Mucosa of descending colon (tissue), 3 donors: ENCODE results near the gene SMTN. TPM values are rescaled to one million over a fixed set of nuclear protein-coding genes. Genes with fewer than 3 reads are reported as not detected.
A peak's percentile ranks its signal among the peaks of the same experiment; 100 is the strongest.

Source experiments
- ATAC-seq: fragments of 200-7000 bp; cut with Tn5 transposase; one replicate; pipeline ENCODE4 v1.9.1; 2020; ENCODE audit warnings: mild to moderate bottlenecking, moderate library complexity
- DNase-seq, 3 donors: peaks; one replicate each; pipeline ENCODE4 v3.0.0-alpha.2; 2020
- H3K36me3 ChIP-seq: fragments of 200-600 bp; one replicate; pipeline ENCODE4 v1.8.0; 2021; ENCODE audit warnings: low read depth, mild to moderate bottlenecking
- H3K4me1 ChIP-seq: fragments of 200-600 bp; one replicate; pipeline ENCODE4 v1.8.0; 2021; ENCODE audit warnings: low read depth, mild to moderate bottlenecking
- H3K4me3 ChIP-seq: fragments of 200-600 bp; one replicate; pipeline ENCODE4 v1.8.0; 2021; ENCODE audit warnings: mild to moderate bottlenecking
- H3K9me3 ChIP-seq: fragments of 200-600 bp; one replicate; pipeline ENCODE4 v1.8.0; 2021; ENCODE audit warnings: mild to moderate bottlenecking
- intact Hi-C, 2 donors: fragments of 100-400 bp; cut with DNase I in 1 of 2; cut with micrococcal nuclease in 1 of 2; formaldehyde crosslinking; loops; one replicate each; pipeline versions ENCODE4 v1.11.0 to v1.11.1; 2022; cut with DNase I, micrococcal nuclease
- total RNA-seq, 3 donors: library from RNA; stranded (reverse); fragmentation: NEBNext Ultra II Directional in 2 of 3; extraction: Animal tissue kit (Norgen Biotek cat#: 25700) in 2 of 3; gene quantifications; one replicate each; pipeline versions ENCODE4 v1.2.1 to v1.2.4, GENCODE V29; 2021 to 2023
- TF ChIP-seq, protein P1 (sequence below): fragments of 200-600 bp; IDR thresholded peaks from one replicate; pipeline ENCODE4 v1.8.0; 2022; ENCODE audit warnings: antibody characterized with exemption, mild to moderate bottlenecking
- donor health status: DM: no; HTN: no; CAD: no; lungs with moderate emphysema.
- donor health status: DM: no; HTN: no; CAD: no.
- donor health status: DM: no; HTN: yes; CAD: no.

SMTN gene
- total RNA-seq, 3 donors from 2014 or later = 63.6 to 799 (median 104) TPM

DNA sequence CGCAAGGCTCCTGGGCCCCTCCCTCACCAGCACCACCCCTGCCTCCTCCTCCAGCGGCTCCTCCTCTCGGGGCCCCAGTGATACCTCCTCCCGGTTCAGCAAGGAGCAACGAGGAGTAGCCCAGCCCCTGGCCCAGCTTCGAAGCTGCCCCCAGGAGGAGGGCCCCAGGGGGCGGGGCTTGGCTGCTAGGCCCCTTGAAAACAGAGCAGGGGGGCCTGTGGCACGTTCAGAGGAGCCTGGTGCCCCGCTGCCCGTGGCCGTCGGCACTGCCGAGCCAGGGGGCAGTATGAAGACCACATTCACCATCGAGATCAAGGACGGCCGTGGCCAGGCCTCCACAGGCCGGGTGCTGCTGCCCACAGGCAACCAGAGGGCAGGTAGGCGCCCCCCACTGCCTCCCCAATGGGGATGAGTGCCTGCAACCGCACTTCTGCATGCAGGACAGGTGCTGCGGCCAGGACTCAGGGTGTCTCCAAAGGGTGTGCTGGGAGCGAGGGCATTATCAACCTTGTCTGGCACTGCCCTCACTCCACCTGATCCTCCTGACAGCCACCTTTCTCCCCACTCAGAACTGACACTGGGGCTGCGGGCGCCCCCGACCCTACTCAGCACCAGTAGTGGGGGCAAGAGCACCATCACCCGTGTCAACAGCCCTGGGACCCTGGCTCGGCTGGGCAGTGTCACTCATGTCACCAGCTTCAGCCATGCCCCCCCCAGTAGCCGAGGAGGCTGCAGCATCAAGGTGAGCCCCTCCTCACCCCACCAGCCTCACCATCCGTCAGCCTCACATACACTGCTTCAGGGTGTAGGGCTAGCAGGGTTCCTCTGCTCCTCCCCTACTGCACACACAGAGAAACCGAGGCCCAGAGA is 10.2 kb downstream of the SMTN start:
- no peak for ATAC-seq
- intact Hi-C loops = no loop called here
- H3K4me1 ChIP-seq = no peaks in the 10 kb centered on the region

DNA sequence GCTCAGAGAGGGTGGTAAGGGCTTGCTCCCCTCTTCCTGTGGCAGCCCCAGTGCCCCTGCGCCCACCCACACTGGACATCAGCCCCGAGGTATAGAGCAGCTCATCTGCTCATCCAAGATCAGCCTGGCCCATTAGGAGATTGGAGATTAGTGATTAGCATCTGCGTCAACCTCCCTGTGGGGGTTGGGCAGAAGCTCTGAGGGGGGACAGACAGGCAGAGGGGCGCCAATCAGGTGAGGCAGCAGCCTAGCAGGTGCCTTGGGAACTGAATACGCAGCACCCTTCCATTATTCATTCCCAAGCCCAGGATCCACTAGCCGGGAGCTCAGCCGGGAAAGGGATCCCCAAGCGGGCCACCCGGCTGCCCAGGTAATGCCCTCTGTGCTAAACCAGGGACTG is 11.0 kb downstream of the SMTN start:
- H3K9me3 ChIP-seq = no peaks in the 10 kb centered on the region
- DNase-seq = no peak
- ATAC-seq = no peak
- TF ChIP-seq, protein P1, sequence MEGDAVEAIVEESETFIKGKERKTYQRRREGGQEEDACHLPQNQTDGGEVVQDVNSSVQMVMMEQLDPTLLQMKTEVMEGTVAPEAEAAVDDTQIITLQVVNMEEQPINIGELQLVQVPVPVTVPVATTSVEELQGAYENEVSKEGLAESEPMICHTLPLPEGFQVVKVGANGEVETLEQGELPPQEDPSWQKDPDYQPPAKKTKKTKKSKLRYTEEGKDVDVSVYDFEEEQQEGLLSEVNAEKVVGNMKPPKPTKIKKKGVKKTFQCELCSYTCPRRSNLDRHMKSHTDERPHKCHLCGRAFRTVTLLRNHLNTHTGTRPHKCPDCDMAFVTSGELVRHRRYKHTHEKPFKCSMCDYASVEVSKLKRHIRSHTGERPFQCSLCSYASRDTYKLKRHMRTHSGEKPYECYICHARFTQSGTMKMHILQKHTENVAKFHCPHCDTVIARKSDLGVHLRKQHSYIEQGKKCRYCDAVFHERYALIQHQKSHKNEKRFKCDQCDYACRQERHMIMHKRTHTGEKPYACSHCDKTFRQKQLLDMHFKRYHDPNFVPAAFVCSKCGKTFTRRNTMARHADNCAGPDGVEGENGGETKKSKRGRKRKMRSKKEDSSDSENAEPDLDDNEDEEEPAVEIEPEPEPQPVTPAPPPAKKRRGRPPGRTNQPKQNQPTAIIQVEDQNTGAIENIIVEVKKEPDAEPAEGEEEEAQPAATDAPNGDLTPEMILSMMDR = no peak
- H3K4me1 ChIP-seq = no peaks in the 10 kb centered on the region
- H3K4me3 ChIP-seq = no peak overlapping the region
- H3K36me3 ChIP-seq = no peaks in the 10 kb centered on the region
- intact Hi-C loops = no loop called here

More for the DNA sequence above, 10.2 kb downstream of the SMTN start:
- TF ChIP-seq, protein P1 = no peak
- Histone ChIP-seq H3K4me3 (no peak overlapping the region), H3K9me3 (no peaks in the 10 kb centered on the region), H3K36me3 (no peaks in the 10 kb centered on the region)
- peak in 1 of 3 donors; percentile 41 for DNase-seq

- intact Hi-C loops = no loop called here
- TF ChIP-seq, protein P1 = no peak
Measured at GRCh38 chr22:31093086-31093850, 12.2 kb downstream of the SMTN start.

GRCh38 chr22:31094021-31094551 is 13.0 kb downstream of the SMTN start:
- no peak overlapping the region for H3K4me3 ChIP-seq
- peaks cover 6% of the 10 kb centered on the region for H3K4me1 ChIP-seq
- TF ChIP-seq, protein P1 = no peak
- H3K36me3 ChIP-seq = no peaks in the 10 kb centered on the region
- ATAC-seq (no peak), DNase-seq (no peak)
- intact Hi-C loops = no loop called here
- H3K9me3 ChIP-seq = no peaks in the 10 kb centered on the region

More at GRCh38 chr22:31093086-31093850, 12.2 kb downstream of the SMTN start:
- Histone ChIP-seq H3K9me3 (no peaks in the 10 kb centered on the region), H3K4me1 (peaks cover 3% of the 10 kb centered on the region), H3K36me3 (no peaks in the 10 kb centered on the region), H3K4me3 (no peak overlapping the region)
- ATAC-seq = no peak
- peak in 1 of 3 donors; percentile 50 for DNase-seq

- Histone ChIP-seq H3K9me3 (no peaks in the 10 kb centered on the region), H3K4me1 (peaks cover 6% of the 10 kb centered on the region), H3K36me3 (no peaks in the 10 kb centered on the region), H3K4me3 (no peak overlapping the region)
- ATAC-seq = no peak
- intact Hi-C loops = no loop called here
- TF ChIP-seq, protein P1 = no peak
- DNase-seq = no peak
Measured at GRCh38 chr22:31094741-31095140, 13.6 kb downstream of the SMTN start.
